H1 (cell line): ENCODE results near the gene RNPEPL1. TPM values are rescaled to one million over a fixed set of nuclear protein-coding genes. Genes with fewer than 3 reads are reported as not detected.

Experiments
- MAFK ChIP-seq: IDR thresholded peaks from 2 replicates; pipeline ENCODE4 v1.6.1; 2012; ENCODE audit warnings: low read depth, mild to moderate bottlenecking, improper control_type of control experiment, low read length
- NANOG ChIP-seq: IDR thresholded peaks from 2 replicates; pipeline ENCODE4 v1.6.1; 2011; ENCODE audit warnings: low read length, low read depth, mild to moderate bottlenecking, inconsistent platforms; ENCODE audit not compliant: insufficient read depth, poor library complexity, severe bottlenecking
- polyA plus RNA-seq, 7 experiments: library from polyadenylated mRNA; depleted of rRNA in 3 of 7; stranded (reverse) in 5 of 7; unstranded in 2 of 7; fragments of >200 nt in 5 of 7; fragments of 200-250 nt in 2 of 7; gene quantifications; 1 replicate in 5 of 7; 2 replicates in 1 of 7; 4 replicates in 1 of 7; pipeline versions ENCODE4 v1.2.1 to v1.2.3, GENCODE V29; 2011 to 2013; ENCODE audit warnings: missing spikeins in 2 of 7, mixed read lengths in 2 of 7
- total RNA-seq: library from RNA; stranded (reverse); fragmentation: NEBNext Ultra II Directional; extraction: Animal tissue kit (Norgen Biotek cat#: 25700); gene quantifications from 2 replicates; pipeline ENCODE4 v1.2.1, GENCODE V29; 2021

Gene RNPEPL1
- total and polyA plus RNA-seq, 2 of the 8 experiments (the other 6 are each of a cell fraction or from before 2014, with no cell fraction given), result 9.0 to 11.3 TPM

GRCh38 chr2:240567137-240567871 is 980 bp upstream of the RNPEPL1 start (continued):
- no peak for TF ChIP-seq NANOG
- no peak for TF ChIP-seq MAFK
